Caco-2 (cell line): ENCODE data around the gene SLC22A4. TPM values are rescaled to one million over a fixed set of nuclear protein-coding genes. Genes with fewer than 3 reads are reported as not detected.

Experiments
- BruUV-seq: library from RNA; stranded (reverse); fragments of 400-500 nt; replicated peaks from 2 replicates; lab custom pipeline; 2021; lab: Mats Ljungman, UMichigan
- CTCF ChIA-PET: fragments of 300-600 bp; sonication (Branson Sonifier 250); formaldehyde crosslinking; loops from one replicate; lab custom pipeline; 2022; ENCODE audit warnings: antibody characterized with exemption; lab: Charles Lee
- POLR2A ChIA-PET: fragments of 300-600 bp; sonication (Branson Sonifier 250); formaldehyde crosslinking; loops from one replicate; lab custom pipeline; 2022; ENCODE audit warnings: antibody characterized with exemption; lab: Charles Lee
- DNase-seq, 2 experiments: peaks; one replicate each; pipeline versions ENCODE4 v3.0.0 to v3.0.0-alpha.2; 2020 to 2022
- H3K27me3 ChIP-seq: replicated peaks from 2 replicates; pipeline ENCODE4 v1.6.0; 2011; ENCODE audit warnings: low read length; ENCODE audit not compliant: control insufficient read depth, insufficient read depth
- H3K36me3 ChIP-seq: 2 replicates; pipeline ENCODE4 v1.5.1; 2011; ENCODE audit warnings: low read length; ENCODE audit not compliant: control insufficient read depth, insufficient read depth
- H3K4me1 ChIP-seq: fragments of 250-450 bp; sonication (Bioruptor Pico); 2 replicates; pipeline ENCODE4 v1.5.1; 2020; ENCODE audit warnings: mild to moderate bottlenecking
- H3K4me3 ChIP-seq: 2 replicates; pipeline ENCODE4 v1.5.1; 2011; ENCODE audit warnings: low read depth, mild to moderate bottlenecking, control low read depth, low read length
- H3K9me3 ChIP-seq: fragments of 250-450 bp; sonication (Bioruptor Pico); 2 replicates; pipeline ENCODE4 v1.5.1; 2020; ENCODE audit warnings: mild to moderate bottlenecking, moderate library complexity
- H3K27ac Mint-ChIP-seq: one replicate; pipeline ENCODE4 v1.8.0; 2022; ENCODE audit warnings: mixed read lengths; ENCODE audit not compliant: unreplicated experiment
- H3K27me3 Mint-ChIP-seq: one replicate; pipeline ENCODE4 v1.8.0; 2022; ENCODE audit warnings: mixed read lengths; ENCODE audit not compliant: insufficient read depth, unreplicated experiment
- H3K36me3 Mint-ChIP-seq: one replicate; pipeline ENCODE4 v1.8.0; 2022; ENCODE audit warnings: mild to moderate bottlenecking, mixed read lengths; ENCODE audit not compliant: insufficient read depth, unreplicated experiment
- H3K4me1 Mint-ChIP-seq: one replicate; pipeline ENCODE4 v1.8.0; 2022; ENCODE audit warnings: low read depth, mixed read lengths; ENCODE audit not compliant: unreplicated experiment
- H3K4me3 Mint-ChIP-seq: one replicate; pipeline ENCODE4 v1.8.0; 2022; ENCODE audit warnings: mild to moderate bottlenecking, moderate library complexity, mixed read lengths; ENCODE audit not compliant: unreplicated experiment
- H3K9me3 Mint-ChIP-seq: one replicate; pipeline ENCODE4 v1.8.0; 2022; ENCODE audit warnings: mixed read lengths; ENCODE audit not compliant: unreplicated experiment
- CTCF ChIP-seq, 2 experiments: fragments of 200-600 bp in 1 of 2; IDR thresholded peaks; 1 replicate in 1 of 2; 2 replicates in 1 of 2; pipeline versions ENCODE4 v1.5.1 to v1.8.0; 2011 to 2022; ENCODE audit warnings: antibody characterized with exemption in 1 of 2, control low read depth in 1 of 2, inconsistent platforms in 1 of 2, low read depth in 1 of 2, low read length in 1 of 2, mild to moderate bottlenecking in 1 of 2, moderate library complexity in 1 of 2; ENCODE audit not compliant: insufficient read depth in 1 of 2, severe bottlenecking in 1 of 2, unreplicated experiment in 1 of 2
- intact Hi-C: fragments of 100-400 bp; cut with micrococcal nuclease; formaldehyde crosslinking; loops from one replicate; pipeline ENCODE4 v1.10.0; 2022; ENCODE audit not compliant: unreplicated experiment
- total RNA-seq: library from RNA; stranded (reverse); gene quantifications from 2 replicates; pipeline ENCODE4 v1.2.3, GENCODE V29; 2022

SLC22A4 gene
- total RNA-seq, 1 experiment from 2014 or later: 1.5 TPM

GRCh38 chr5:132383261-132383660 is 89.1 kb downstream of the SLC22A4 start:
- Mint-ChIP-seq H3K27ac (no peak overlapping the region), H3K4me1 (peaks cover 8% of the 10 kb centered on the region), H3K4me3 (no peak overlapping the region), H3K27me3 (no peaks in the 10 kb centered on the region), H3K9me3 (no peaks in the 10 kb centered on the region), H3K36me3 (no peaks in the 10 kb centered on the region)
- BruUV-seq: no TSS peak
- no peak for TF ChIP-seq CTCF (IDR thresholded peaks at IDR 0.05; ENCODE audit: insufficient read depth in 1 of 2, low read depth in 1 of 2, low read length in 1 of 2, severe bottlenecking in 1 of 2, unreplicated experiment in 1 of 2)
- Histone ChIP-seq H3K9me3 (no peaks in the 10 kb centered on the region), H3K27me3 (no peaks in the 10 kb centered on the region), H3K4me3 (no peak overlapping the region), H3K4me1 (peaks cover 17% of the 10 kb centered on the region; the same call in 1 of the 2 replicates), H3K36me3 (peaks cover 3% of the 10 kb centered on the region; the same call in 1 of the 2 replicates)
- CTCF ChIA-PET: no interaction called here
- POLR2A ChIA-PET: no interaction called here
- intact Hi-C loops: loop anchor here (10.0 kb wide), 1 partner anchor 432 kb away; the partner anchor contains the start of gene SOWAHA
- DNase-seq: no peak

GRCh38 chr5:132383984-132384383 is 89.8 kb downstream of the SLC22A4 start:
- peaks cover 24% of the 10 kb centered on the region; the same call in 1 of the 2 replicates for H3K4me1 ChIP-seq
- CTCF ChIA-PET: no interaction called here
- intact Hi-C loops: loop anchor here (10.0 kb wide), 1 partner anchor 431 kb away; the partner anchor contains the start of gene SOWAHA
- H3K4me3 ChIP-seq: no peak overlapping the region
- no peaks in the 10 kb centered on the region for H3K36me3 Mint-ChIP-seq
- H3K4me1 Mint-ChIP-seq: peaks cover 8% of the 10 kb centered on the region
- no peak overlapping the region for H3K4me3 Mint-ChIP-seq
- no peak for DNase-seq
- H3K27me3 Mint-ChIP-seq: no peaks in the 10 kb centered on the region
- no peaks in the 10 kb centered on the region for H3K9me3 Mint-ChIP-seq
- POLR2A ChIA-PET: no interaction called here
- no peak overlapping the region for H3K27ac Mint-ChIP-seq
- no peaks in the 10 kb centered on the region for H3K9me3 ChIP-seq
- peaks cover 3% of the 10 kb centered on the region; the same call in 1 of the 2 replicates for H3K36me3 ChIP-seq
- TF ChIP-seq CTCF (IDR thresholded peaks at IDR 0.05; ENCODE audit: insufficient read depth in 1 of 2, low read depth in 1 of 2, low read length in 1 of 2, severe bottlenecking in 1 of 2, unreplicated experiment in 1 of 2): no peak
- H3K27me3 ChIP-seq: no peaks in the 10 kb centered on the region
- BruUV-seq: no TSS peak

GRCh38 chr5:132384506-132385050 is 90.4 kb downstream of the SLC22A4 start:
- intact Hi-C loops: loop anchor here (1.0 to 10.0 kb wide), 3 partner anchors 112 to 430 kb away; partner anchors contain the start of gene SOWAHA
- TF ChIP-seq CTCF (IDR thresholded peaks at IDR 0.05; ENCODE audit: insufficient read depth in 1 of 2, low read depth in 1 of 2, low read length in 1 of 2, severe bottlenecking in 1 of 2, unreplicated experiment in 1 of 2): no peak
- Mint-ChIP-seq H3K9me3 (no peaks in the 10 kb centered on the region), H3K27ac (no peak overlapping the region), H3K4me1 (peaks cover 8% of the 10 kb centered on the region), H3K27me3 (no peaks in the 10 kb centered on the region), H3K4me3 (no peak overlapping the region), H3K36me3 (no peaks in the 10 kb centered on the region)
- no peak for DNase-seq
- ChIA-PET POLR2A (no interaction called here), CTCF (no interaction called here)
- Histone ChIP-seq H3K4me1 (peaks cover 28% of the 10 kb centered on the region), H3K4me3 (no peak overlapping the region), H3K36me3 (peaks cover 3% of the 10 kb centered on the region; the same call in 1 of the 2 replicates), H3K27me3 (no peaks in the 10 kb centered on the region), H3K9me3 (no peaks in the 10 kb centered on the region)
- BruUV-seq: no TSS peak
